B cell (primary cell): ENCODE results near the gene THEMIS. TPM values are rescaled to one million over a fixed set of nuclear protein-coding genes. Genes with fewer than 3 reads are reported as not detected.

Experiments
- ATAC-seq: fragments of 200-7000 bp; cut with Tn5 transposase; one replicate; pipeline ENCODE4 v1.10.0; 2021; ENCODE audit warnings: low read depth, mild to moderate bottlenecking, moderate number of reproducible peaks, moderate library complexity
- CTCF ChIA-PET: fragments of 350-600 bp; sonication (Branson Sonifier 250); formaldehyde crosslinking; loops from one replicate; lab custom pipeline; 2021; ENCODE audit warnings: antibody characterized with exemption, inconsistent platforms; lab: Charles Lee
- POLR2A ChIA-PET: fragments of 350-600 bp; sonication (Branson Sonifier 250); formaldehyde crosslinking; loops from one replicate; lab custom pipeline; 2021; ENCODE audit warnings: antibody characterized with exemption; lab: Charles Lee
- DNase-seq: peaks from one replicate; pipeline ENCODE4 v3.0.0; 2013
- H2AFZ ChIP-seq: 2 replicates; pipeline ENCODE4 v1.6.1; 2012; ENCODE audit warnings: mild to moderate bottlenecking, low read depth, low read length; ENCODE audit not compliant: insufficient read depth, poor library complexity, severe bottlenecking
- H3K27ac ChIP-seq, 2 donors: 1 replicate in 1 of 2; 2 replicates in 1 of 2; pipeline ENCODE4 v1.5.1; 2012 to 2013; ENCODE audit warnings: low read length in 2 of 2, mild to moderate bottlenecking in 2 of 2, moderate library complexity in 1 of 2
- H3K27me3 ChIP-seq, 4 experiments: fragments of 200-600 bp in 1 of 4; sonication (generic) in 1 of 4; replicated peaks in 1 of 4; 1 replicate in 2 of 4; 2 replicates in 2 of 4; pipeline versions ENCODE4 v1.6.1 to v1.7.0; 2013 to 2016; ENCODE audit warnings: low read length in 3 of 4, mild to moderate bottlenecking in 2 of 4, mixed read lengths in 1 of 4, moderate library complexity in 1 of 4; ENCODE audit not compliant: insufficient read depth in 4 of 4, control insufficient read depth in 3 of 4; ENCODE audit errors: control extremely low read depth in 1 of 4
- H3K36me3 ChIP-seq, 2 experiments: replicated peaks in 1 of 2; 1 replicate in 1 of 2; 2 replicates in 1 of 2; pipeline versions ENCODE4 v1.6.1 to v1.7.1; 2013; ENCODE audit warnings: low read length in 1 of 2; ENCODE audit not compliant: insufficient read depth in 2 of 2, control insufficient read depth in 1 of 2; ENCODE audit errors: control extremely low read depth in 1 of 2, extremely low read depth in 1 of 2
- H3K4me1 ChIP-seq, 2 donors: fragments of 200-600 bp in 1 of 2; sonication (generic) in 1 of 2; 1 replicate in 1 of 2; 2 replicates in 1 of 2; pipeline versions ENCODE4 v1.5.1 to v1.6.1; 2013 to 2017; ENCODE audit warnings: low read length in 2 of 2; ENCODE audit not compliant: control insufficient read depth in 2 of 2, insufficient read depth in 2 of 2
- H3K4me2 ChIP-seq: replicated peaks from 2 replicates; pipeline ENCODE3; 2012; ENCODE audit warnings: mild to moderate bottlenecking, low read depth, low read length; ENCODE audit not compliant: poor library complexity, severe bottlenecking
- H3K4me3 ChIP-seq, 5 experiments: fragments of 200-600 bp in 1 of 5; sonication (generic) in 1 of 5; 1 replicate in 3 of 5; 2 replicates in 2 of 5; pipeline versions ENCODE4 v1.5.1 to v1.7.0; 2011 to 2016; ENCODE audit warnings: low read length in 4 of 5, mild to moderate bottlenecking in 4 of 5, low read depth in 2 of 5, control low read depth in 1 of 5, moderate library complexity in 1 of 5; ENCODE audit not compliant: insufficient read depth in 1 of 5; ENCODE audit errors: control extremely low read depth in 1 of 5, extremely low read depth in 1 of 5
- H3K79me2 ChIP-seq: fragments of 200-600 bp; sonication (generic); one replicate; pipeline ENCODE4 v1.6.0; 2016; ENCODE audit warnings: low read length; ENCODE audit not compliant: control insufficient read depth, insufficient read depth
- H3K9ac ChIP-seq: fragments of 200-600 bp; sonication (generic); 2 replicates; pipeline ENCODE4 v1.6.1; 2017; ENCODE audit warnings: mild to moderate bottlenecking, low read length, moderate library complexity
- H3K9me3 ChIP-seq, 3 donors: one replicate each; pipeline versions ENCODE4 v1.6.1 to v1.7.1; 2013; ENCODE audit warnings: low read length in 2 of 3; ENCODE audit not compliant: control insufficient read depth in 2 of 3, insufficient read depth in 1 of 3; ENCODE audit errors: control extremely low read depth in 1 of 3
- H4K20me1 ChIP-seq: 2 replicates; pipeline ENCODE4 v1.6.0; 2012; ENCODE audit warnings: mild to moderate bottlenecking, low read length; ENCODE audit not compliant: insufficient read depth, control insufficient read depth, poor library complexity, severe bottlenecking
- H3K27ac Mint-ChIP-seq: one replicate; pipeline ENCODE4 v1.8.0; 2021; ENCODE audit warnings: mixed read lengths
- H3K27me3 Mint-ChIP-seq: one replicate; pipeline ENCODE4 v1.8.0; 2021; ENCODE audit warnings: mixed read lengths
- H3K4me1 Mint-ChIP-seq: one replicate; pipeline ENCODE4 v1.8.0; 2021; ENCODE audit warnings: mixed read lengths
- H3K4me3 Mint-ChIP-seq: one replicate; pipeline ENCODE4 v1.8.0; 2021; ENCODE audit warnings: mixed read lengths
- H3K9me3 Mint-ChIP-seq: one replicate; pipeline ENCODE4 v1.8.0; 2022; ENCODE audit warnings: mixed read lengths; ENCODE audit not compliant: insufficient read depth
- CTCF ChIP-seq: fragments of 200-600 bp; IDR thresholded peaks from one replicate; pipeline ENCODE4 v1.8.0; 2022; ENCODE audit warnings: antibody characterized with exemption, mild to moderate bottlenecking
- EZH2 ChIP-seq: IDR thresholded peaks from 2 replicates; pipeline ENCODE4 v1.6.1; 2012; ENCODE audit warnings: borderline replicate concordance, low read depth, mild to moderate bottlenecking, moderate library complexity, low read length; ENCODE audit not compliant: insufficient read depth, poor library complexity, severe bottlenecking
- WGBS: methylation state at CpG from one replicate; pipeline ENCODE4 v1.1.5; 2013; ENCODE audit warnings: missing lambda C conversion rate; ENCODE audit not compliant: insufficient coverage; 5-methylcytosine and 5-hydroxymethylcytosine counted together
- intact Hi-C: fragments of 100-400 bp; cut with micrococcal nuclease; formaldehyde crosslinking; loops from one replicate; pipeline ENCODE4 v1.10.0; 2022
- polyA plus RNA-seq: library from polyadenylated mRNA; depleted of rRNA; stranded (reverse); fragments of >200 nt; gene quantifications from 2 replicates; pipeline ENCODE4 v1.2.3, GENCODE V29; 2012
- total RNA-seq, 2 donors: library from RNA; stranded (reverse); fragments of 120-200 nt in 1 of 2; gene quantifications; 1 replicate in 1 of 2; 2 replicates in 1 of 2; pipeline versions ENCODE4 v1.2.3 to v1.2.4, GENCODE V29; 2013 to 2022

The THEMIS gene
- total and polyA plus RNA-seq, 2 donors (not counting 1 experiment from before 2014, with no cell fraction given) = 0.10 to 0.30 TPM

- no peaks in the 10 kb centered on the region for H3K79me2 ChIP-seq
- H3K4me1 ChIP-seq = no peaks in the 10 kb centered on the region
- Mint-ChIP-seq H3K9me3 (no peaks in the 10 kb centered on the region), H3K4me1 (no peaks in the 10 kb centered on the region), H3K4me3 (no peak overlapping the region), H3K27ac (no peak overlapping the region), H3K27me3 (no peaks in the 10 kb centered on the region)
- no peak overlapping the region for H3K9ac ChIP-seq
- H2AFZ ChIP-seq = no peak overlapping the region
- no peak overlapping the region for H3K4me2 ChIP-seq
- no peaks in the 10 kb centered on the region for H3K27me3 ChIP-seq
- no peak overlapping the region for H3K27ac ChIP-seq
- intact Hi-C loops = no loop called here
- no peaks in the 10 kb centered on the region for H4K20me1 ChIP-seq
- ATAC-seq (no peak), DNase-seq (no peak)
- CTCF ChIA-PET = no interaction called here
- no peaks in the 10 kb centered on the region for H3K36me3 ChIP-seq
- no peaks in the 10 kb centered on the region for H3K9me3 ChIP-seq
- H3K4me3 ChIP-seq = no peak overlapping the region
- 100% methylated on average over 1 of the region's 4 CpGs for WGBS
- POLR2A ChIA-PET = no interaction called here
- no peak for TF ChIP-seq CTCF
- TF ChIP-seq EZH2 = no peak
Observed at GRCh38 chr6:127768745-127769144, 132.1 kb downstream of the THEMIS start.

GRCh38 chr6:127768223-127768622 is 132.6 kb downstream of the THEMIS start:
- no peaks in the 10 kb centered on the region for H4K20me1 ChIP-seq
- no peak overlapping the region for H3K27ac Mint-ChIP-seq
- no peak overlapping the region for H3K9ac ChIP-seq
- no peak overlapping the region for H3K4me2 ChIP-seq
- no peaks in the 10 kb centered on the region for H3K79me2 ChIP-seq
- ChIA-PET CTCF (no interaction called here), POLR2A (no interaction called here)
- no peaks in the 10 kb centered on the region for H3K9me3 Mint-ChIP-seq
- H3K4me1 Mint-ChIP-seq = no peaks in the 10 kb centered on the region
- ATAC-seq (no peak), DNase-seq (no peak)
- H3K9me3 ChIP-seq = no peaks in the 10 kb centered on the region
- intact Hi-C loops = no loop called here
- no peaks in the 10 kb centered on the region for H3K36me3 ChIP-seq
- 67% methylated on average over 1 of the region's 3 CpGs for WGBS
- no peaks in the 10 kb centered on the region for H3K27me3 Mint-ChIP-seq
- no peak overlapping the region for H3K4me3 ChIP-seq
- no peaks in the 10 kb centered on the region for H3K4me1 ChIP-seq
- H3K4me3 Mint-ChIP-seq = no peak overlapping the region
- H3K27ac ChIP-seq = no peak overlapping the region
- H2AFZ ChIP-seq = no peak overlapping the region
- no peaks in the 10 kb centered on the region for H3K27me3 ChIP-seq
- TF ChIP-seq CTCF (no peak), EZH2 (no peak)
